Measurements from ENCODE around the gene YWHAE.

DNA sequence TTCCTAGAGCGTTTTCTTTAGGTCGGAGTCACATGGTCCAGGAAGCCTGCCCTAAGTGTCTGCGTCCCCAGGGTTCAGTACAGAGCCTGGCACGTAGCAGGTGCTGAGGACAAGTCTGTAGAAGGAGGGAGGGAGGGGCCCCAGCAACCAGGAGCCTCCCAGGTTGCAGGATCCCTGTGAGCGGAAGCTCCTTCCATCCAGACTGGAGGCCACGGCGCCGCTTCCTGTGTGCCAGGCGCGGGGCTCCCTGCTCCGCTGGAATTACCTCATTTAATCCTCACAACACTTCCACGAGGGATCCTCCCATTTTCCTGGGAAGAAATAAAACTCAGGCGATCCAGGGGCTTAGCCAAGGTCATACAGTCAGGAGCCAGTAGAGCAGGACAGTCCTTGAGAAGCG, 98.5 kb downstream of the YWHAE start:
- no peak for TF ChIP-seq POLR2AphosphoS5 (IDR thresholded peaks at IDR 0.05)
- no peak for TF ChIP-seq POLR2A (IDR thresholded peaks at IDR 0.05)
- TF ChIP-seq, protein P1, sequence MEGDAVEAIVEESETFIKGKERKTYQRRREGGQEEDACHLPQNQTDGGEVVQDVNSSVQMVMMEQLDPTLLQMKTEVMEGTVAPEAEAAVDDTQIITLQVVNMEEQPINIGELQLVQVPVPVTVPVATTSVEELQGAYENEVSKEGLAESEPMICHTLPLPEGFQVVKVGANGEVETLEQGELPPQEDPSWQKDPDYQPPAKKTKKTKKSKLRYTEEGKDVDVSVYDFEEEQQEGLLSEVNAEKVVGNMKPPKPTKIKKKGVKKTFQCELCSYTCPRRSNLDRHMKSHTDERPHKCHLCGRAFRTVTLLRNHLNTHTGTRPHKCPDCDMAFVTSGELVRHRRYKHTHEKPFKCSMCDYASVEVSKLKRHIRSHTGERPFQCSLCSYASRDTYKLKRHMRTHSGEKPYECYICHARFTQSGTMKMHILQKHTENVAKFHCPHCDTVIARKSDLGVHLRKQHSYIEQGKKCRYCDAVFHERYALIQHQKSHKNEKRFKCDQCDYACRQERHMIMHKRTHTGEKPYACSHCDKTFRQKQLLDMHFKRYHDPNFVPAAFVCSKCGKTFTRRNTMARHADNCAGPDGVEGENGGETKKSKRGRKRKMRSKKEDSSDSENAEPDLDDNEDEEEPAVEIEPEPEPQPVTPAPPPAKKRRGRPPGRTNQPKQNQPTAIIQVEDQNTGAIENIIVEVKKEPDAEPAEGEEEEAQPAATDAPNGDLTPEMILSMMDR (IDR thresholded peaks at IDR 0.05), result no peak
